Retina (tissue), 1 donor: ENCODE data around the gene PCBD1.
"Not testable (repeated sequence)": the region's sequence is repeated elsewhere in the genome, so short reads cannot be mapped to it uniquely, and the experiment has no call there.

Experiments used
- DNase-seq: peaks from one replicate; pipeline ENCODE4 v3.0.0-alpha.2; 2016

Gene PCBD1

GRCh38 chr10:70861495-70862197 lies 26.7 kb downstream of the PCBD1 start:
- not testable (repeated sequence) for DNase-seq

DNA sequence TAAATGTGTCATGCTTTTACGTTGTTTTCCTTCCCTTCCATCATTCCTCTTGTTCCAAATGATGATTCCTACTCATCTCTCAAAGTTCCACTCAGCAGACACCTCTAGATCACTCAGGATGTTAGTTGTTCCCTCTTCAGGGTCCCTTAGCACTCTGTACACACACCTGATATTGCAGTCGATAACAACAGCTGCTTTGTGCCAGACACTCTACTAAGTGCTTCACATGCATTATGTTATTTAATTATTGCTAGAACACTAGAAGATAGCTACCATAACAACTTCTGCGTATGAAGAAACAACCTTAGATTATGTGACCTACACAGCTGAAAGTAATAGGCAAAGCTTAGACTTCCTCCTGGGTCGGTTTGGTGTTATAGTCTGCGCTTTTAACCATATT lies 29.6 kb downstream of the PCBD1 start:
- DNase-seq: no peak

- no peak for DNase-seq
Observed at GRCh38 chr10:70856454-70856853, 31.9 kb downstream of the PCBD1 start.

GRCh38 chr10:70853457-70853856 lies 34.9 kb downstream of the PCBD1 start:
- DNase-seq: no peak

DNA sequence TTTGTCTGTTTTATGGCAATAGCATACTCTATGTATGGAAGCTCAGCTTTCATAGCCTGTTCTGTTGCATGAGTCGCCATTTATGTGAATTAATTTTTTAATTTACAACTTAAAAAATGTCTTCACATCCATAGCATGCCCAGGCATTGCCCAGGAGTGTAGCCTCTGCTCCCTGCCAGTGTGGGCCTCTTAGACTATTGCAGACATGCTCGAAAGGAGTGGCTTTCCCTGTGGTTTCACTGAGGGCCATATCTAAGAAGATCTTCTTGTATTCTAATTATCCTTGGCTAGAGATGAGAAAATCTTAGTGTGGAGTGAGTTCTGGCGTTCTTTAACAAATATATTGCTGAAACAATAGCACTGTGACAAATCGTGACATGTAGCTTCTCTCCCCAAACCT lies 35.3 kb downstream of the PCBD1 start:
- DNase-seq: no peak

GRCh38 chr10:70851597-70852475 lies 36.5 kb downstream of the PCBD1 start:
- no peak for DNase-seq

DNA sequence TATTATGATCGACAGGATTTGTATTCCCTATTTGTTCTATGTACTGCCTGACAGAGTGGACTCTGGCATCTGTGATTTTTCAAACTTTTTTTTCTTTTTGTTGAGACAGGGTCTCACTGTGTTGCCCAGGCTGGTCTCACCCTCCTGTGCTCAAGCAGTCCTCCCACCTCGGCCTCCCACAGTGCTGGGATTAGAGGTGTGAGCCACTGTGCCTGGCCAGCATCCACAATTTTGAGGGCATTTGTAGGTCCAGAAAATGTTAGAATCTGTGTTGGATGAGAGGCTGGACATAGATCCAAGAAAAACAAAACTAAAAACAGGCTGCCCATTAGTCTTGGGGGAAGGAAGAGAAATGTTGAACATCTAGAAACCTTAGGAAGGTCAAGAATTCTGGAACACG lies 38.3 kb downstream of the PCBD1 start:
- no peak for DNase-seq

DNA sequence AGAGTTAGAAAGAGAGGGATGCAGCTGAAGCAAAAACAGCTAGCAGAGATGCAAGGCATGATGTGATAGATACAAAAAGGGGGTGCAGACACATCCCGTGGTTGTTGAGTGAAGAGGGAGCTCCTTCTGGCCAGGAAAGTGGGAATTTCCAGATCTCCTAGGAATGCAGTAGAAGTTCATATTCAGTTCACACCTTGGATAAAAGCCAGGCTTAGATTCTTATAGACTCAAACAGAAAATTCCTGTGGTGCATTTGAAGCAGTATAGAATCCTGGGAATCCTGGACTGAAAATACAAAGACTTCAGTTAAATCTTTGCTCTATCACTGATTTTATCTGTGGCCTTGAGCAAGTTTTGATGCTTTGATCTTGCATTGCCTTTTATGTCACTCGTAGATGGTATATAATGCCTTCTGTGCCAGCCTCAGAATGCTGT lies 38.8 kb downstream of the PCBD1 start:
- DNase-seq: no peak

- DNase-seq: no peak
Observed at GRCh38 chr10:70847659-70848360, 40.6 kb downstream of the PCBD1 start.

- DNase-seq: no peak
Observed at GRCh38 chr10:70846795-70847194, 41.6 kb downstream of the PCBD1 start.

GRCh38 chr10:70845816-70846215 lies 42.5 kb downstream of the PCBD1 start:
- DNase-seq: no peak

DNA sequence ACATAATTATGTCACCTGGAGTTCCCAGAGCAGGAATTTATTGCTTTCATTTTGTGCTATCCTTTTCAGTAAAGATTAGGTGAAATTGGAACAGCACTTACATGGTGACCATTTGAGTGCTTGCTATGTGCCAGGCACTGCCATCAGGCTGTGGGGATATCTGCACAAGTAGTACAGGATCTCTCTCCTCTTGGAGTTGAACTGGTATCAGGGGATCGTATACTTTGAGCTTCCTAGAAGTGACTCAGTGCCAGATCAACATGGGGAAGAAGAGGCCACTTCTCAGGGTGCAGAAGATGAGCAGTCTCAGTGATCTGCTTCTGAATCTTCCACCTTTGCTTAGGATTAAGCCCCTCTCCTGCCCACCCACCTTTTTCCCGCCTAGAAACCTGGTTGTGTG lies 43.1 kb downstream of the PCBD1 start:
- DNase-seq: no peak

- DNase-seq: no peak
Observed at GRCh38 chr10:70843776-70844489, 44.4 kb downstream of the PCBD1 start.

DNA sequence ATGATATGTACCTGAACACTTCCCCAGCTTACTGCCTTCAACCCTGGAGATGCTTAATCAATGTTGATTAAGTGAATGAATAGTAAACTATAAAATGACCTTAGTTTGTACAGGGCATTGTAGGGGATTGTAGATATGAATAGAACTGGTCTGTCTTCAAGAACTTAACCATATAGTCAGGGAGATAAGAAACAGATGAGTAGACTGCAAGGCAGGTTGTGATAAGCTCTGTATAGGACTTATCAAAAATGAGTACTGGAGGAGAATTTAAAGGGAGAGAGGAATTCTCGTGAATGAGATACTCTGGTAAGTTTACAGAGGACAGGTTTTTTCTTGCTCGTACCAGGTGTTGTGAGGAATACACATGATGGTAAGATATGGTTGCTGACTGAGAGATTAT lies 45.0 kb downstream of the PCBD1 start:
- no peak for DNase-seq

GRCh38 chr10:70840836-70841235 lies 47.5 kb downstream of the PCBD1 start:
- no peak for DNase-seq

DNA sequence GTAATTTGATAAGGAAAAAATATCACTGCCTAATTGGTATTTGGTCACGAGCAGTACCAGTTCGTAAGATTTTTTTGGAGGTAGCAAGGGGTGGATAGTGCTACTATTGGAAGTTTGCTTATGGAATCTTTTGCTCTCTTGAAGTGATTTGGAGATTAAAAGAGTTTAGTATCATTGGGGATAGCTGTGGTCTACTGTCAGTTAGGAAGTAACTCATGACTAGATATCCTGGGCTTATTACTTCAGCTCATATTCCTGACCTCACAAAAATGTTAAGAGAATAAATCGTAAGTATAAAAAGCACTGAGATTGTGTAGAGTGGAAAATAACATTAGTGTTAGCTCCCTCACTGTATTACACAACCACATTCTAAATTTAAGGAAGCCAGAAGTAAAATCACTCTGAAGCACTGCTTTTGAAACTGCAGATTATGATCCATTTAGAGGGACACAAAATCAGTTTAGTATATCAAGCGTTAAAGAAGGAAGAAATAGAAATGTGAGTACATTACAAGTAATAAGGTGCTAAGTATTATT lies 50.0 kb downstream of the PCBD1 start:
- DNase-seq: no peak

- DNase-seq: no peak
Observed at GRCh38 chr10:70837660-70838059, 50.7 kb downstream of the PCBD1 start.

DNA sequence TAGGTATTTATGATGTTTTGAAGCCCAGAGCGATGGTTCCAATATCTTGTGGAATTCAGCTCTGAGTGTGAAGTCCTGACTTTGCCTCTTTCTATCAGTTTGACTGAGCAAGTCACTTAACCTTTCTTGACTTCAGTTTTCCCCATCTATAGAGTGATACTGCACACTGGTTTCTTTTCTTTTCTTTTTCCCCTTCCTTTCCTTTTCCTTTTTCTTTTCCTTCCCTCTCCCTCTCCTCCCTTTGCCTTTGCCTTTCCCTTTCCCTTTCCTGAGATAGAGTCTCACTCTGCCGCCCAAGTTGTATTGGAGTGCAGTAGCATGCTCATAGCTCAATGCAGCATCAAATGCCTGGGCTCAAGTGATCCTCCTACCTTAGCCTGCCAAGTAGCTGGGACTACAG lies 52.0 kb downstream of the PCBD1 start:
- DNase-seq: no peak

- DNase-seq: no peak
Observed at GRCh38 chr10:70834441-70835151, 53.8 kb downstream of the PCBD1 start.

DNA sequence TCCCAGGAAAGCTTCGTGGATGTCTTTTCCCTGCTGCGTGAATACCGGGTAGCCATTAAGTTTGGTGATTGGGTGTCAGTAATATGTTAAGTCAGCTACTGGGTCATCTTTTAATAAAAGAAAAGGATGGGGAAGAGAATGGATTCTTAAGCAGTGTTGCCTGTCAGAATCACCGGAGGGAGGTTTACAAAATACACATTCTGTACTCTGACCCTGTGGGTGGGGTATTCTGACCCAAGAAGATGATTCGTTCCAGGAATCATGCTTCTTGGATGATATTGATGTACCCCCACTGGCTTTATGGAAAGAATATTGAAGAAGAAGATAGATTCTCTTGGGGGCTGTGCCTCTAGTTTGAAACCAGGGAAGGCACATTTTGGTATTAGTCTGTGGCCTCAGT lies 54.3 kb downstream of the PCBD1 start:
- DNase-seq: no peak

DNA sequence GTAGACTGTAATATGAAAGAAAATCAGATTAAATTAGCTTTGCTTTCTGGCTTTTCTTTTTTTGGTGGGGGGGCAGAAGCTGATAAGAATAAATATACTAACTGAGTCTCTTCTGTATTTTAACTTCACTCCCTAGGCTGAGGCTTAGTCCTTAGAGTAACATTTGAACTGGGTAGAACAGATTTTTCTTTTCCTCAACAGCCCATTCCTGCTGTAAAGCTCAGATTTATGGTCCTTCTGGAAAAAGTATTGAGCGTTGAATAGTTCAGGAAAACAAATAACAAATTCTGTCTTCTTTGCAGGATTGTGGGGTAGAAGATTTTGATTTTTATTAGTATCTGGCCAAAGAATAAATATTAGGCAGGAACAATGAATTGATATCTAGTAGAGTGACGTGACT lies 54.8 kb downstream of the PCBD1 start:
- DNase-seq: no peak
